ENCODE measurements around the gene SPTLC3. TPM values are rescaled to one million over a fixed set of nuclear protein-coding genes. Genes with fewer than 3 reads are reported as not detected.

Gene SPTLC3
- total RNA-seq, 2 experiments from 2014 or later: not detected

- no peak for DNase-seq
- H3K36me3 Mint-ChIP-seq (ENCODE audit: low read depth): no peaks in the 10 kb centered on the region
- no peak overlapping the region for H3K4me3 Mint-ChIP-seq
- H3K4me1 Mint-ChIP-seq: peaks cover 9% of the 10 kb centered on the region
- POLR2A ChIA-PET: no interaction called here
- no peaks in the 10 kb centered on the region for H3K27me3 Mint-ChIP-seq
- CTCF ChIA-PET: interaction anchor here (0.7 kb wide), 1 partner anchor 426 kb away, joined by 3 read pairs; no protein-coding TSS in a partner anchor
- no peaks in the 10 kb centered on the region for H3K9me3 Mint-ChIP-seq
- H3K27ac Mint-ChIP-seq: no peak overlapping the region
These were observed 1.9 kb upstream of the SPTLC3 start for GRCh38 chr20:13006825-13007224.

- Mint-ChIP-seq H3K27me3 (no peaks in the 10 kb centered on the region), H3K4me1 (peaks cover 9% of the 10 kb centered on the region)
These were observed 1.2 kb upstream of the SPTLC3 start for GRCh38 chr20:13007596-13007995.

GRCh38 chr20:13009682-13010406 lies 1.1 kb downstream of the SPTLC3 start:
- no peaks in the 10 kb centered on the region for H3K36me3 Mint-ChIP-seq (ENCODE audit: low read depth)
- H3K27me3 Mint-ChIP-seq: no peaks in the 10 kb centered on the region
- CTCF ChIA-PET: no interaction called here
- peaks cover 9% of the 10 kb centered on the region for H3K4me1 Mint-ChIP-seq
- POLR2A ChIA-PET: no interaction called here
- H3K9me3 Mint-ChIP-seq: no peaks in the 10 kb centered on the region
- H3K4me3 Mint-ChIP-seq: no peak overlapping the region
- DNase-seq: no peak
- no peak overlapping the region for H3K27ac Mint-ChIP-seq

More at GRCh38 chr20:13007596-13007995, 1.2 kb upstream of the SPTLC3 start:
- POLR2A ChIA-PET: no interaction called here
- no peak overlapping the region for H3K4me3 Mint-ChIP-seq
- CTCF ChIA-PET: no interaction called here
- H3K9me3 Mint-ChIP-seq: no peaks in the 10 kb centered on the region
- H3K27ac Mint-ChIP-seq: no peak overlapping the region
- H3K36me3 Mint-ChIP-seq (ENCODE audit: low read depth): no peaks in the 10 kb centered on the region
- DNase-seq: no peak

- DNase-seq: no peak
- CTCF ChIA-PET: no interaction called here
- H3K27me3 Mint-ChIP-seq: no peaks in the 10 kb centered on the region
- no peaks in the 10 kb centered on the region for H3K36me3 Mint-ChIP-seq (ENCODE audit: low read depth)
- POLR2A ChIA-PET: no interaction called here
- H3K4me1 Mint-ChIP-seq: peaks cover 9% of the 10 kb centered on the region
- H3K27ac Mint-ChIP-seq: no peak overlapping the region
- no peaks in the 10 kb centered on the region for H3K9me3 Mint-ChIP-seq
- H3K4me3 Mint-ChIP-seq: no peak overlapping the region
These were observed 4.1 kb downstream of the SPTLC3 start for GRCh38 chr20:13012886-13013285.

- ChIA-PET POLR2A (no interaction called here), CTCF (no interaction called here)
- Mint-ChIP-seq H3K27me3 (no peaks in the 10 kb centered on the region), H3K4me1 (peaks cover 9% of the 10 kb centered on the region), H3K27ac (no peak overlapping the region), H3K9me3 (no peaks in the 10 kb centered on the region), H3K4me3 (no peak overlapping the region), H3K36me3 (ENCODE audit: low read depth) (no peaks in the 10 kb centered on the region)
- no peak for DNase-seq
These were observed 4.6 kb downstream of the SPTLC3 start for GRCh38 chr20:13013411-13013810.

GRCh38 chr20:13017235-13017634 lies 8.5 kb downstream of the SPTLC3 start:
- ChIA-PET CTCF (no interaction called here), POLR2A (no interaction called here)
- Mint-ChIP-seq H3K27me3 (no peaks in the 10 kb centered on the region), H3K4me3 (no peak overlapping the region), H3K9me3 (peaks cover 7% of the 10 kb centered on the region), H3K36me3 (ENCODE audit: low read depth) (no peaks in the 10 kb centered on the region), H3K4me1 (no peaks in the 10 kb centered on the region), H3K27ac (no peak overlapping the region)
- no peak for DNase-seq

GRCh38 chr20:13017883-13018535 lies 9.2 kb downstream of the SPTLC3 start:
- Mint-ChIP-seq H3K4me1 (no peaks in the 10 kb centered on the region), H3K36me3 (ENCODE audit: low read depth) (no peaks in the 10 kb centered on the region), H3K4me3 (no peak overlapping the region), H3K27ac (no peak overlapping the region), H3K27me3 (no peaks in the 10 kb centered on the region), H3K9me3 (peaks cover 7% of the 10 kb centered on the region)
- ChIA-PET POLR2A (no interaction called here), CTCF (no interaction called here)
- no peak for DNase-seq

GRCh38 chr20:13021205-13021970 lies 12.6 kb downstream of the SPTLC3 start:
- no peak overlapping the region for H3K27ac Mint-ChIP-seq

GRCh38 chr20:13022401-13023155 lies 13.8 kb downstream of the SPTLC3 start:
- Mint-ChIP-seq H3K4me3 (no peak overlapping the region), H3K27ac (no peak overlapping the region), H3K36me3 (ENCODE audit: low read depth) (no peaks in the 10 kb centered on the region), H3K4me1 (no peaks in the 10 kb centered on the region), H3K27me3 (no peaks in the 10 kb centered on the region), H3K9me3 (peaks cover 7% of the 10 kb centered on the region)
- ChIA-PET POLR2A (no interaction called here), CTCF (no interaction called here)
- no peak for DNase-seq

More at GRCh38 chr20:13021205-13021970, 12.6 kb downstream of the SPTLC3 start:
- Mint-ChIP-seq H3K27me3 (no peaks in the 10 kb centered on the region), H3K36me3 (ENCODE audit: low read depth) (no peaks in the 10 kb centered on the region), H3K4me3 (no peak overlapping the region), H3K9me3 (peaks cover 7% of the 10 kb centered on the region), H3K4me1 (no peaks in the 10 kb centered on the region)
- no peak for DNase-seq
- ChIA-PET POLR2A (no interaction called here), CTCF (no interaction called here)

- H3K4me3 Mint-ChIP-seq: no peak overlapping the region
- no peaks in the 10 kb centered on the region for H3K4me1 Mint-ChIP-seq
- no peak for DNase-seq
- H3K36me3 Mint-ChIP-seq (ENCODE audit: low read depth): no peaks in the 10 kb centered on the region
- H3K9me3 Mint-ChIP-seq: peaks cover 7% of the 10 kb centered on the region
- ChIA-PET POLR2A (no interaction called here), CTCF (no interaction called here)
- H3K27ac Mint-ChIP-seq: no peak overlapping the region
- H3K27me3 Mint-ChIP-seq: no peaks in the 10 kb centered on the region
These were observed 15.8 kb downstream of the SPTLC3 start for GRCh38 chr20:13024596-13024995.

- no peaks in the 10 kb centered on the region for H3K4me1 Mint-ChIP-seq
- no peak for DNase-seq
- no peak overlapping the region for H3K4me3 Mint-ChIP-seq
- POLR2A ChIA-PET: no interaction called here
- CTCF ChIA-PET: no interaction called here
- H3K27me3 Mint-ChIP-seq: no peaks in the 10 kb centered on the region
- no peak overlapping the region for H3K27ac Mint-ChIP-seq
- H3K9me3 Mint-ChIP-seq: peaks cover 7% of the 10 kb centered on the region
- H3K36me3 Mint-ChIP-seq (ENCODE audit: low read depth): no peaks in the 10 kb centered on the region
These were observed 16.4 kb downstream of the SPTLC3 start for GRCh38 chr20:13025181-13025580.

GRCh38 chr20:13028001-13028400 lies 19.2 kb downstream of the SPTLC3 start:
- H3K4me1 Mint-ChIP-seq: no peaks in the 10 kb centered on the region
- H3K4me3 Mint-ChIP-seq: no peak overlapping the region
- H3K9me3 Mint-ChIP-seq: no peaks in the 10 kb centered on the region
- ChIA-PET POLR2A (no interaction called here), CTCF (no interaction called here)
- no peak for DNase-seq
- H3K27ac Mint-ChIP-seq: no peak overlapping the region
- H3K36me3 Mint-ChIP-seq (ENCODE audit: low read depth): no peaks in the 10 kb centered on the region
- no peaks in the 10 kb centered on the region for H3K27me3 Mint-ChIP-seq

- Mint-ChIP-seq H3K27ac (no peak overlapping the region), H3K36me3 (ENCODE audit: low read depth) (no peaks in the 10 kb centered on the region), H3K9me3 (no peaks in the 10 kb centered on the region), H3K4me3 (no peak overlapping the region), H3K4me1 (no peaks in the 10 kb centered on the region), H3K27me3 (no peaks in the 10 kb centered on the region)
- POLR2A ChIA-PET: no interaction called here
- no peak for DNase-seq
- CTCF ChIA-PET: no interaction called here
These were observed 19.9 kb downstream of the SPTLC3 start for GRCh38 chr20:13028673-13029072.
